Liver (tissue), 9 donors: Measurements from ENCODE around the gene NUDT6. TPM values are rescaled to one million over a fixed set of nuclear protein-coding genes. Genes with fewer than 3 reads are reported as not detected.

ENCODE experiments used
- DNase-seq: peaks from one replicate; pipeline ENCODE4 v3.0.0-alpha.2; 2017; ENCODE audit warnings: low spot score
- H3K27ac ChIP-seq, 2 donors: one replicate each; pipeline ENCODE4 v1.7.0; 2013; ENCODE audit warnings: inconsistent platforms in 2 of 2, low read length in 2 of 2, control low read depth in 1 of 2, low read depth in 1 of 2, mild to moderate bottlenecking in 1 of 2
- H3K27me3 ChIP-seq, 4 donors: one replicate each; pipeline versions ENCODE4 v1.6.1 to v1.7.0; 2013; ENCODE audit warnings: low read length in 3 of 4, inconsistent platforms in 1 of 4, mild to moderate bottlenecking in 1 of 4, moderate library complexity in 1 of 4; ENCODE audit not compliant: control insufficient read depth in 4 of 4, insufficient read depth in 4 of 4
- H3K36me3 ChIP-seq, 4 donors: one replicate each; pipeline versions ENCODE4 v1.6.1 to v1.7.0; 2013; ENCODE audit warnings: low read length in 3 of 4, mild to moderate bottlenecking in 3 of 4, low read depth in 1 of 4, moderate library complexity in 1 of 4; ENCODE audit not compliant: control insufficient read depth in 4 of 4, insufficient read depth in 3 of 4
- H3K4me1 ChIP-seq, 4 donors: one replicate each; pipeline versions ENCODE4 v1.6.1 to v1.7.0; 2013; ENCODE audit warnings: low read length in 3 of 4, mild to moderate bottlenecking in 3 of 4, moderate library complexity in 1 of 4; ENCODE audit not compliant: control insufficient read depth in 4 of 4, insufficient read depth in 4 of 4
- H3K4me3 ChIP-seq, 3 donors: one replicate each; pipeline versions ENCODE4 v1.6.1 to v1.7.0; 2013; ENCODE audit warnings: low read length in 3 of 3, control low read depth in 1 of 3, low read depth in 1 of 3, mild to moderate bottlenecking in 1 of 3
- H3K9ac ChIP-seq, 2 donors: one replicate each; pipeline ENCODE4 v1.7.0; 2013; ENCODE audit warnings: low read length in 2 of 2, mild to moderate bottlenecking in 2 of 2, moderate library complexity in 2 of 2, control low read depth in 1 of 2, low read depth in 1 of 2
- H3K9me3 ChIP-seq, 4 donors: one replicate each; pipeline versions ENCODE4 v1.6.1 to v1.7.0; 2013; ENCODE audit warnings: low read length in 3 of 4; ENCODE audit not compliant: control insufficient read depth in 4 of 4
- ATF3 ChIP-seq: IDR thresholded peaks from 2 replicates; pipeline ENCODE4 v1.6.1; 2016; ENCODE audit warnings: antibody characterized with exemption
- CTCF ChIP-seq: fragments of 150-350 bp; IDR thresholded peaks from 2 replicates; pipeline ENCODE4 v1.5.1; 2017; ENCODE audit warnings: improper control_type of control experiment, low read depth, low read length; ENCODE audit not compliant: missing input control
- EGR1 ChIP-seq, 2 donors: IDR thresholded peaks; 2 replicates each; pipeline ENCODE4 v1.6.1; 2016 to 2018; ENCODE audit warnings: antibody characterized with exemption in 2 of 2, low read depth in 2 of 2
- FOXA1 ChIP-seq: IDR thresholded peaks from 2 replicates; pipeline ENCODE4 v1.6.1; 2016; ENCODE audit warnings: antibody characterized with exemption
- FOXA2 ChIP-seq: IDR thresholded peaks from 2 replicates; pipeline ENCODE4 v1.6.1; 2016; ENCODE audit warnings: antibody characterized with exemption
- HNF4A ChIP-seq, 2 donors: conservative IDR thresholded peaks; 2 replicates each; pipeline ENCODE4 v1.6.1; 2016; ENCODE audit warnings: antibody characterized with exemption in 2 of 2, mild to moderate bottlenecking in 2 of 2
- JUND ChIP-seq, 2 donors: IDR thresholded peaks; 2 replicates each; pipeline ENCODE4 v1.6.1; 2016; ENCODE audit warnings: antibody characterized with exemption in 2 of 2
- RXRA ChIP-seq, 2 donors: IDR thresholded peaks; 2 replicates each; pipeline ENCODE4 v1.6.1; 2017 to 2018; ENCODE audit warnings: antibody characterized with exemption in 2 of 2, mild to moderate bottlenecking in 1 of 2
- TAF1 ChIP-seq: conservative IDR thresholded peaks from 2 replicates; pipeline ENCODE4 v1.6.1; 2016; ENCODE audit warnings: antibody characterized with exemption, mild to moderate bottlenecking
- YY1 ChIP-seq: IDR thresholded peaks from 2 replicates; pipeline ENCODE4 v1.6.1; 2016; ENCODE audit warnings: antibody characterized with exemption, mild to moderate bottlenecking
- WGBS: extraction: QIAGEN DNeasy Blood & Tissue Kit; methylation state at CpG from one replicate; pipeline ENCODE4 v1.1.7; 2013; 5-methylcytosine and 5-hydroxymethylcytosine counted together
- polyA plus RNA-seq, 2 donors: library from polyadenylated mRNA; stranded (reverse) in 1 of 2; unstranded in 1 of 2; fragments of 200-250 nt in 1 of 2; fragments of >200 nt in 1 of 2; fragmentation: Nextera tagmentation in 1 of 2; extraction: Ambion mirVana in 1 of 2; gene quantifications; one replicate each; pipeline versions ENCODE4 v1.2.1 to v1.2.3, GENCODE V29; 2013 to 2015
- total RNA-seq, 2 donors: library from RNA; depleted of rRNA; stranded (reverse); fragments of >200 nt; gene quantifications; one replicate each; pipeline ENCODE4 v1.2.3, GENCODE V29; 2014
- TF ChIP-seq, protein P1 (sequence below): IDR thresholded peaks from 2 replicates; pipeline ENCODE4 v1.6.1; 2016; ENCODE audit warnings: antibody characterized with exemption
- donor health status: healthy.
- donor health status: healthy.
- donor health status: healthy.
- donor health status: healthy.
- donor health status: healthy.

Gene NUDT6
- total and polyA plus RNA-seq, 4 donors: 8.8 to 13.8 (median 11.0) TPM

GRCh38 chr4:122895336-122895995 is 26.9 kb downstream of the NUDT6 start:
- peak overlapping the region in 1 of 2 donors; percentile 33 for H3K27ac ChIP-seq
- WGBS: 25% methylated on average over 1 of the region's 1 CpG
- TF ChIP-seq FOXA2 (peak; percentile 35), RXRA (IDR thresholded peaks at IDR 0.05) (peak; percentile 32 to 66), CTCF (no peak), YY1 (peak; percentile 12), FOXA1 (no peak)
- TF ChIP-seq, protein P1, sequence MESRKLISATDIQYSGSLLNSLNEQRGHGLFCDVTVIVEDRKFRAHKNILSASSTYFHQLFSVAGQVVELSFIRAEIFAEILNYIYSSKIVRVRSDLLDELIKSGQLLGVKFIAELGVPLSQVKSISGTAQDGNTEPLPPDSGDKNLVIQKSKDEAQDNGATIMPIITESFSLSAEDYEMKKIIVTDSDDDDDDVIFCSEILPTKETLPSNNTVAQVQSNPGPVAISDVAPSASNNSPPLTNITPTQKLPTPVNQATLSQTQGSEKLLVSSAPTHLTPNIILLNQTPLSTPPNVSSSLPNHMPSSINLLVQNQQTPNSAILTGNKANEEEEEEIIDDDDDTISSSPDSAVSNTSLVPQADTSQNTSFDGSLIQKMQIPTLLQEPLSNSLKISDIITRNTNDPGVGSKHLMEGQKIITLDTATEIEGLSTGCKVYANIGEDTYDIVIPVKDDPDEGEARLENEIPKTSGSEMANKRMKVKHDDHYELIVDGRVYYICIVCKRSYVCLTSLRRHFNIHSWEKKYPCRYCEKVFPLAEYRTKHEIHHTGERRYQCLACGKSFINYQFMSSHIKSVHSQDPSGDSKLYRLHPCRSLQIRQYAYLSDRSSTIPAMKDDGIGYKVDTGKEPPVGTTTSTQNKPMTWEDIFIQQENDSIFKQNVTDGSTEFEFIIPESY: peak; percentile 8

DNA sequence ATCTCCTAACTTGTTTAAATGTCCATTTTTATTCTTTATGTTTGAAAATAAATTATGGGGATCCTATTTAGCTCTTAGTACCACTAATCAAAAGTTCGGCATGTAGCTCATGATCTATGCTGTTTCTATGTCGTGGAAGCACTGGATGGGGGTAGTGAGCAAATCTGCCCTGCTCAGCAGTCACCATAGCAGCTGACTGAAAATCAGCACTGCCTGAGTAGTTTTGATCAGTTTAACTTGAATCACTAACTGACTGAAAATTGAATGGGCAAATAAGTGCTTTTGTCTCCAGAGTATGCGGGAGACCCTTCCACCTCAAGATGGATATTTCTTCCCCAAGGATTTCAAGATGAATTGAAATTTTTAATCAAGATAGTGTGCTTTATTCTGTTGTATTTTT is 27.6 kb downstream of the NUDT6 start:
- no peak overlapping the region for H3K9ac ChIP-seq
- H3K4me3 ChIP-seq: no peak overlapping the region
- H3K27me3 ChIP-seq: no peaks in the 10 kb centered on the region
- no peak overlapping the region for H3K27ac ChIP-seq
- 70% methylated on average over 3 of the region's 3 CpGs for WGBS
- no peaks in the 10 kb centered on the region for H3K9me3 ChIP-seq
- no peak for DNase-seq
- peaks cover 4 to 15% (median 12%) of the 10 kb centered on the region in 4 donors for H3K4me1 ChIP-seq
- TF ChIP-seq RXRA (IDR thresholded peaks at IDR 0.05) (no peak), ATF3 (no peak), JUND (IDR thresholded peaks at IDR 0.05) (no peak), EGR1 (IDR thresholded peaks at IDR 0.05; ENCODE audit: low read depth in 2 of 2) (no peak), HNF4A (conservative IDR thresholded peaks at IDR 0.05) (no peak), FOXA1 (no peak), TAF1 (no peak), FOXA2 (no peak)
- TF ChIP-seq, protein P1: no peak
- H3K36me3 ChIP-seq: peaks cover 0 to 9% (median 5%) of the 10 kb centered on the region in 4 donors

More at GRCh38 chr4:122895336-122895995, 26.9 kb downstream of the NUDT6 start:
- Histone ChIP-seq H3K4me1 (peaks cover 4 to 15% (median 11%) of the 10 kb centered on the region in 4 donors), H3K9ac (no peak overlapping the region), H3K36me3 (peaks cover 0 to 9% (median 5%) of the 10 kb centered on the region in 4 donors), H3K4me3 (no peak overlapping the region), H3K27me3 (no peaks in the 10 kb centered on the region), H3K9me3 (no peaks in the 10 kb centered on the region)
- no peak for DNase-seq
